WTC11 (cell line): Measurements from ENCODE around the gene AK3. TPM values are rescaled to one million over a fixed set of nuclear protein-coding genes. Genes with fewer than 3 reads are reported as not detected.

Experiments
- ATAC-seq: fragments of 200-7000 bp; cut with Tn5 transposase; 2 replicates; pipeline ENCODE4 v1.10.0; 2021; ENCODE audit warnings: mild to moderate bottlenecking, moderate library complexity
- CTCF ChIA-PET: fragments of 300-600 bp; sonication (Branson Sonifier 250); formaldehyde crosslinking; loops from one replicate; lab custom pipeline; 2021; ENCODE audit warnings: antibody characterized with exemption; lab: Charles Lee
- POLR2A ChIA-PET: fragments of 350-600 bp; sonication (Branson Sonifier 250); formaldehyde crosslinking; loops from one replicate; lab custom pipeline; 2021; ENCODE audit warnings: antibody characterized with exemption; lab: Charles Lee
- DNase-seq: peaks from one replicate; pipeline ENCODE4 v3.0.0; 2021; ENCODE audit warnings: low spot score
- H3K27ac Mint-ChIP-seq: 2 replicates; pipeline ENCODE4 v1.8.0; 2021; ENCODE audit warnings: mixed read lengths
- H3K27me3 Mint-ChIP-seq: 2 replicates; pipeline ENCODE4 v1.8.0; 2021; ENCODE audit warnings: low read depth, mild to moderate bottlenecking, moderate library complexity, mixed read lengths
- H3K36me3 Mint-ChIP-seq: 2 replicates; pipeline ENCODE4 v1.8.0; 2021; ENCODE audit warnings: mixed read lengths
- H3K4me1 Mint-ChIP-seq: 2 replicates; pipeline ENCODE4 v1.8.0; 2022; ENCODE audit warnings: mixed read lengths
- H3K4me3 Mint-ChIP-seq: 2 replicates; pipeline ENCODE4 v1.8.0; 2021; ENCODE audit warnings: mild to moderate bottlenecking, moderate library complexity, mixed read lengths
- H3K9me3 Mint-ChIP-seq: 2 replicates; pipeline ENCODE4 v1.8.0; 2021; ENCODE audit warnings: mixed read lengths
- ATF1 ChIP-seq: sonication (generic); formaldehyde crosslinking; IDR thresholded peaks from 2 replicates; pipeline ENCODE4 v1.8.1; 2023; ENCODE audit warnings: mild to moderate bottlenecking, moderate library complexity, missing genetic modification reagents
- CREB1 ChIP-seq: sonication (generic); formaldehyde crosslinking; IDR thresholded peaks from 2 replicates; pipeline ENCODE4 v1.8.0; 2023; ENCODE audit warnings: mild to moderate bottlenecking, missing genetic modification reagents
- FOXJ3 ChIP-seq: sonication (generic); formaldehyde crosslinking; IDR thresholded peaks from 2 replicates; pipeline ENCODE4 v1.9.0; 2021; ENCODE audit warnings: missing genetic modification reagents, mild to moderate bottlenecking, borderline replicate concordance
- FOXP4 ChIP-seq: sonication (generic); formaldehyde crosslinking; IDR thresholded peaks from 2 replicates; pipeline ENCODE4 v1.8.0; 2022; ENCODE audit warnings: mild to moderate bottlenecking, missing genetic modification reagents
- GABPB1 ChIP-seq: sonication (generic); formaldehyde crosslinking; IDR thresholded peaks from 2 replicates; pipeline ENCODE4 v1.8.1; 2023; ENCODE audit warnings: mild to moderate bottlenecking, missing genetic modification reagents
- GTF2I ChIP-seq: fragments of 250-450 bp; sonication (Bioruptor Pico); conservative IDR thresholded peaks from 2 replicates; pipeline ENCODE4 v1.4.0; 2021; ENCODE audit warnings: mild to moderate bottlenecking
- HMGXB4 ChIP-seq: sonication (generic); formaldehyde crosslinking; IDR thresholded peaks from 2 replicates; pipeline ENCODE4 v1.8.1; 2023; ENCODE audit warnings: mild to moderate bottlenecking, moderate library complexity, missing genetic modification reagents
- JAZF1 ChIP-seq: fragments of 250-450 bp; sonication (Bioruptor Pico); IDR thresholded peaks from 2 replicates; pipeline ENCODE4 v1.9.0; 2021; ENCODE audit warnings: moderate library complexity, mild to moderate bottlenecking, inconsistent platforms
- MXD4 ChIP-seq: fragments of 250-450 bp; sonication (Bioruptor Pico); IDR thresholded peaks from 2 replicates; pipeline ENCODE4 v1.8.0; 2021; ENCODE audit warnings: mild to moderate bottlenecking, moderate library complexity, borderline replicate concordance
- NFATC4 ChIP-seq: fragments of 250-450 bp; sonication (Bioruptor Pico); IDR thresholded peaks from 2 replicates; pipeline ENCODE4 v1.9.0; 2021; ENCODE audit warnings: mild to moderate bottlenecking
- NFE2L1 ChIP-seq: sonication (generic); formaldehyde crosslinking; IDR thresholded peaks from 2 replicates; pipeline ENCODE4 v1.8.1; 2023; ENCODE audit warnings: missing genetic modification reagents
- NFYB ChIP-seq: sonication (generic); formaldehyde crosslinking; conservative IDR thresholded peaks from 2 replicates; pipeline ENCODE4 v1.8.0; 2022; ENCODE audit warnings: low read depth, missing genetic modification reagents
- OVOL2 ChIP-seq: fragments of 250-450 bp; sonication (Bioruptor Pico); IDR thresholded peaks from 2 replicates; pipeline ENCODE4 v1.9.0; 2021; ENCODE audit warnings: mild to moderate bottlenecking, borderline replicate concordance
- SOX15 ChIP-seq: fragments of 250-450 bp; sonication (Bioruptor Pico); IDR thresholded peaks from 2 replicates; pipeline ENCODE4 v1.9.0; 2021; ENCODE audit warnings: mild to moderate bottlenecking
- TEAD1 ChIP-seq: sonication (generic); formaldehyde crosslinking; IDR thresholded peaks from 2 replicates; pipeline ENCODE4 v1.8.0; 2022; ENCODE audit warnings: mild to moderate bottlenecking, missing genetic modification reagents
- ZNF121 ChIP-seq: sonication (generic); formaldehyde crosslinking; IDR thresholded peaks from 2 replicates; pipeline ENCODE4 v1.8.0; 2023; ENCODE audit warnings: missing genetic modification reagents
- ZNF232 ChIP-seq: sonication (generic); formaldehyde crosslinking; IDR thresholded peaks from 2 replicates; pipeline ENCODE4 v1.8.0; 2022; ENCODE audit warnings: mild to moderate bottlenecking, missing genetic modification reagents
- ZNF396 ChIP-seq: fragments of 250-450 bp; sonication (Bioruptor Pico); IDR thresholded peaks from 2 replicates; pipeline ENCODE4 v1.8.0; 2021; ENCODE audit warnings: mild to moderate bottlenecking, moderate library complexity, borderline replicate concordance
- ZNF416 ChIP-seq: fragments of 250-450 bp; sonication (Bioruptor Pico); IDR thresholded peaks from 2 replicates; pipeline ENCODE4 v1.9.0; 2021; ENCODE audit warnings: mild to moderate bottlenecking, inconsistent platforms
- ZNF423 ChIP-seq: fragments of 250-450 bp; sonication (Bioruptor Pico); IDR thresholded peaks from 2 replicates; pipeline ENCODE4 v2.1.2; 2022; ENCODE audit warnings: mild to moderate bottlenecking, moderate library complexity
- ZNF671 ChIP-seq: fragments of 250-450 bp; sonication (Bioruptor Pico); IDR thresholded peaks from 2 replicates; pipeline ENCODE4 v1.8.0; 2021; ENCODE audit warnings: mild to moderate bottlenecking
- total RNA-seq: library from RNA; stranded (reverse); gene quantifications from 3 replicates; pipeline ENCODE4 v1.2.3, GENCODE V29; 2021
- TF ChIP-seq, protein P1 (sequence below): fragments of 200-600 bp; IDR thresholded peaks from 2 replicates; pipeline ENCODE4 v1.8.0; 2022; ENCODE audit warnings: antibody characterized with exemption
- TF ChIP-seq, protein P2 (sequence below): sonication (generic); formaldehyde crosslinking; IDR thresholded peaks from 2 replicates; pipeline ENCODE4 v1.8.1; 2023; ENCODE audit warnings: mild to moderate bottlenecking, missing genetic modification reagents
- TF ChIP-seq, protein P3 (sequence below): fragments of 250-450 bp; sonication (Bioruptor Pico); IDR thresholded peaks from 2 replicates; pipeline ENCODE4 v1.8.0; 2021; ENCODE audit warnings: mild to moderate bottlenecking

The AK3 gene
- total RNA-seq, 1 experiment from 2014 or later = 28.5 TPM

GRCh38 chr9:4762108-4762885 is 21.3 kb upstream of the AK3 start:
- peaks cover 15% of the 10 kb centered on the region for H3K4me1 Mint-ChIP-seq
- no peaks in the 10 kb centered on the region for H3K9me3 Mint-ChIP-seq
- H3K27me3 Mint-ChIP-seq = no peaks in the 10 kb centered on the region
- TF ChIP-seq FOXJ3 = no peak
- no peak for TF ChIP-seq OVOL2 (CRISPR knock-in tag)
- no peak for TF ChIP-seq GTF2I (CRISPR knock-in tag)
- no peak for TF ChIP-seq SOX15
- TF ChIP-seq ZNF121 (CRISPR knock-in tag) = no peak
- no peak for TF ChIP-seq ZNF416 (CRISPR knock-in tag)
- no peak for TF ChIP-seq FOXP4 (CRISPR knock-in tag)
- no peak for TF ChIP-seq ATF1 (CRISPR knock-in tag)
- 0 out of 2 replicates have a peak, but pooled peaks have one; percentile 4 for TF ChIP-seq GABPB1
- TF ChIP-seq, protein P1, sequence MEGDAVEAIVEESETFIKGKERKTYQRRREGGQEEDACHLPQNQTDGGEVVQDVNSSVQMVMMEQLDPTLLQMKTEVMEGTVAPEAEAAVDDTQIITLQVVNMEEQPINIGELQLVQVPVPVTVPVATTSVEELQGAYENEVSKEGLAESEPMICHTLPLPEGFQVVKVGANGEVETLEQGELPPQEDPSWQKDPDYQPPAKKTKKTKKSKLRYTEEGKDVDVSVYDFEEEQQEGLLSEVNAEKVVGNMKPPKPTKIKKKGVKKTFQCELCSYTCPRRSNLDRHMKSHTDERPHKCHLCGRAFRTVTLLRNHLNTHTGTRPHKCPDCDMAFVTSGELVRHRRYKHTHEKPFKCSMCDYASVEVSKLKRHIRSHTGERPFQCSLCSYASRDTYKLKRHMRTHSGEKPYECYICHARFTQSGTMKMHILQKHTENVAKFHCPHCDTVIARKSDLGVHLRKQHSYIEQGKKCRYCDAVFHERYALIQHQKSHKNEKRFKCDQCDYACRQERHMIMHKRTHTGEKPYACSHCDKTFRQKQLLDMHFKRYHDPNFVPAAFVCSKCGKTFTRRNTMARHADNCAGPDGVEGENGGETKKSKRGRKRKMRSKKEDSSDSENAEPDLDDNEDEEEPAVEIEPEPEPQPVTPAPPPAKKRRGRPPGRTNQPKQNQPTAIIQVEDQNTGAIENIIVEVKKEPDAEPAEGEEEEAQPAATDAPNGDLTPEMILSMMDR = peak; percentile 70
- H3K36me3 Mint-ChIP-seq = no peaks in the 10 kb centered on the region
- DNase-seq = peak; percentile 84
- peak overlapping the region; percentile 56 for H3K4me3 Mint-ChIP-seq
- ATAC-seq = peak; percentile 29
- ChIA-PET CTCF (interaction anchor here (0.7 to 2.9 kb wide), 22 partner anchors 9 to 838 kb away, joined by 3 to 24 read pairs (median 4); partner anchors contain the start of genes CD274, JAK2, PLPP6 and RCL1), POLR2A (no interaction called here)
- peak overlapping the region; percentile 46; the same call in 1 of the 2 replicates for H3K27ac Mint-ChIP-seq

- H3K36me3 Mint-ChIP-seq = no peaks in the 10 kb centered on the region
- CTCF ChIA-PET = interaction anchor here (0.6 to 2.7 kb wide), 21 partner anchors 10 to 774 kb away, joined by 3 to 19 read pairs (median 5); partner anchors contain the start of genes AK3 and JAK2
- no peak for TF ChIP-seq JAZF1 (CRISPR knock-in tag)
- TF ChIP-seq, protein P2, sequence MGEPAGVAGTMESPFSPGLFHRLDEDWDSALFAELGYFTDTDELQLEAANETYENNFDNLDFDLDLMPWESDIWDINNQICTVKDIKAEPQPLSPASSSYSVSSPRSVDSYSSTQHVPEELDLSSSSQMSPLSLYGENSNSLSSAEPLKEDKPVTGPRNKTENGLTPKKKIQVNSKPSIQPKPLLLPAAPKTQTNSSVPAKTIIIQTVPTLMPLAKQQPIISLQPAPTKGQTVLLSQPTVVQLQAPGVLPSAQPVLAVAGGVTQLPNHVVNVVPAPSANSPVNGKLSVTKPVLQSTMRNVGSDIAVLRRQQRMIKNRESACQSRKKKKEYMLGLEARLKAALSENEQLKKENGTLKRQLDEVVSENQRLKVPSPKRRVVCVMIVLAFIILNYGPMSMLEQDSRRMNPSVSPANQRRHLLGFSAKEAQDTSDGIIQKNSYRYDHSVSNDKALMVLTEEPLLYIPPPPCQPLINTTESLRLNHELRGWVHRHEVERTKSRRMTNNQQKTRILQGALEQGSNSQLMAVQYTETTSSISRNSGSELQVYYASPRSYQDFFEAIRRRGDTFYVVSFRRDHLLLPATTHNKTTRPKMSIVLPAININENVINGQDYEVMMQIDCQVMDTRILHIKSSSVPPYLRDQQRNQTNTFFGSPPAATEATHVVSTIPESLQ = no peak
- no peak for TF ChIP-seq ZNF396 (CRISPR knock-in tag)
- H3K4me1 Mint-ChIP-seq = peaks cover 15% of the 10 kb centered on the region
- POLR2A ChIA-PET = interaction anchor here (1.1 kb wide), 1 partner anchor 21 kb away, joined by 3 read pairs; no protein-coding TSS in a partner anchor
- no peaks in the 10 kb centered on the region for H3K27me3 Mint-ChIP-seq
- DNase-seq = no peak
- H3K27ac Mint-ChIP-seq = no peak overlapping the region
- no peak overlapping the region for H3K4me3 Mint-ChIP-seq
- no peak for ATAC-seq
- H3K9me3 Mint-ChIP-seq = no peaks in the 10 kb centered on the region
These were observed 19.1 kb upstream of the AK3 start for GRCh38 chr9:4760122-4760521.

DNA sequence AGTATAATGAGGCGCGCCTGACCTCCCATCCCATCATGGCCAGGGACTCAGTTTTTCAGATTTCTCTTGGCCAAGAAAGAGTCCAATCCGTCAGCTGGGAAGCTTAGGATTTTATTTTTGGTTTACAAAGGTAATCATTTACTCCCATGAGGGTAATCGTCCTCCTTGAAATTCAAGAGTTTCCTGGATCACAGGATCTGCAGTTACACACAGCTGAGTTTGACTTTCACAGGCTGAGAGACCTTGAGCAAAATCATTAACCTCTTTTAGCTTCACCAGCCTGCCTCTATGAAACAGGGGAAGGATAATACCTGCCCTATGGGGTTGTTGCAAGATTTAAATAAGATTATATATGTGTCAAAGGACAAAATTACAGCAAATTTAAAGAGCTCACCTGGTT is 15.4 kb upstream of the AK3 start:
- Mint-ChIP-seq H3K4me3 (no peak overlapping the region), H3K27ac (no peak overlapping the region), H3K27me3 (no peaks in the 10 kb centered on the region), H3K4me1 (no peaks in the 10 kb centered on the region; the same call in 1 of the 2 replicates), H3K9me3 (no peaks in the 10 kb centered on the region), H3K36me3 (no peaks in the 10 kb centered on the region)
- ChIA-PET POLR2A (no interaction called here), CTCF (interaction anchor here (0.8 to 2.0 kb wide), 4 partner anchors 16 to 686 kb away, joined by 3 to 6 read pairs (median 4); partner anchors contain the start of gene AK3)
- no peak for ATAC-seq
- no peak for DNase-seq
- TF ChIP-seq OVOL2 (CRISPR knock-in tag) = no peak
- TF ChIP-seq ZNF396 (CRISPR knock-in tag) = no peak
- TF ChIP-seq CREB1 (CRISPR knock-in tag) = no peak
- no peak for TF ChIP-seq TEAD1 (CRISPR knock-in tag)
- TF ChIP-seq ZNF671 (CRISPR knock-in tag) = no peak
- TF ChIP-seq, protein P3, sequence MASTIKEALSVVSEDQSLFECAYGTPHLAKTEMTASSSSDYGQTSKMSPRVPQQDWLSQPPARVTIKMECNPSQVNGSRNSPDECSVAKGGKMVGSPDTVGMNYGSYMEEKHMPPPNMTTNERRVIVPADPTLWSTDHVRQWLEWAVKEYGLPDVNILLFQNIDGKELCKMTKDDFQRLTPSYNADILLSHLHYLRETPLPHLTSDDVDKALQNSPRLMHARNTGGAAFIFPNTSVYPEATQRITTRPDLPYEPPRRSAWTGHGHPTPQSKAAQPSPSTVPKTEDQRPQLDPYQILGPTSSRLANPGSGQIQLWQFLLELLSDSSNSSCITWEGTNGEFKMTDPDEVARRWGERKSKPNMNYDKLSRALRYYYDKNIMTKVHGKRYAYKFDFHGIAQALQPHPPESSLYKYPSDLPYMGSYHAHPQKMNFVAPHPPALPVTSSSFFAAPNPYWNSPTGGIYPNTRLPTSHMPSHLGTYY (CRISPR knock-in tag) = no peak
- TF ChIP-seq NFE2L1 = no peak
- no peak for TF ChIP-seq MXD4 (CRISPR knock-in tag)
- no peak for TF ChIP-seq NFYB (CRISPR knock-in tag)
- TF ChIP-seq HMGXB4 (CRISPR knock-in tag) = no peak
- TF ChIP-seq ZNF232 (CRISPR knock-in tag) = no peak
- TF ChIP-seq ZNF423 = no peak
- no peak for TF ChIP-seq NFATC4 (CRISPR knock-in tag)
